Left hindlimb (tissue), 1 donor: Measurements from ENCODE around the gene CCDC126.
"Not testable (repeated sequence)": the region's sequence is repeated elsewhere in the genome, so short reads cannot be mapped to it uniquely, and the experiment has no call there.

Source experiments
- DNase-seq: peaks from one replicate; pipeline ENCODE4 v3.0.0-alpha.2; 2018

CCDC126 gene

DNA sequence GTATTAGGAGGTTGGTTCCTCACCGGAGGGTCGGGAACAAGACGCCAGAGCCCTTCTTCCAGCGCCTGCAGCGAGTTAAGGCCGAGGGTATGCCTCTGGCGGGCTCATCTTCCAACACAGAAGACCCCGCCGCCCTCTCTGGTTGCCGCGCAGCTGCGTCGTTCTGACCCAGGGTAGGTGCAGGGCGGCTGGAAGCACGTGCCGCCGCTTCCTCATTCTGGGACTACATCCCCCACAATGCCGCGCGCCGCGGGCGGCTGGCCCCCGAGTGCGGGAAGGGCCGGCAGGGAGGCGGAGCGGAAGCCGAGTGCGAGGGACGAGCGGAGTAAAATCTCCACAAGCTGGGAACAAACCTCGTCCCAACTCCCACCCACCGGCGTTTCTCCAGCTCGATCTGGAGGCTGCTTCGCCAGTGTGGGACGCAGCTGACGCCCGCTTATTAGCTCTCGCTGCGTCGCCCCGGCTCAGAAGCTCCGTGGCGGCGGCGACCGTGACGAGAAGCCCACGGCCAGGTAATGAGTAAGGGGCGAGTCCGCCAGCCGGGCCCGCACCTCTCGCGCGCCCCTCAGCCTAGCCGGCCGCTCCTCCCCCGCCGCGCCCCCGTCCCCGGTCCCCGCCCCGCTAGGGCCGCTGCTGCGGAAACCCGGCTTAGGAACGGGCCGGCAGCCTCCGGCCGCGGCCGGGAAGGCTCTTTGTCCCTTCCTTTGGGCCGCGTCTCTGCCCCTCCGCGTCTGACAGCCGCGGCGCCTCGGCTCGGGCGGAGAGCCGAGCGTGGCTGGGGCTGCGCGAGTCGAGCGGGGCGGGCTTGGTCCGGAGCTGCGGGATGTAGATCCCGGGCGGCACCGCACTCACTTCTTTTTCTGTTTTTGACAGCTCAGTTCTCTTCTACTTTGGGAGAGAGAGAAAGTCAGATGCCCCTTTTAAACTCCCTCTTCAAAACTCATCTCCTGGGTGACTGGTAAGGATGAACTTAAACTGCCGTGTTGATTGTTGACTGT, at the start of gene CCDC126:
Gene CCDC126, plus strand, starts transcription at position 289 of the 998 bp plus-strand sequence. CDS start 13,934 bp downstream, outside the sequence.
- peak; percentile 95 for DNase-seq

- DNase-seq, result no peak
Measured at GRCh38 chr7:23547662-23548061, 49.5 kb upstream of the CCDC126 start.

DNA sequence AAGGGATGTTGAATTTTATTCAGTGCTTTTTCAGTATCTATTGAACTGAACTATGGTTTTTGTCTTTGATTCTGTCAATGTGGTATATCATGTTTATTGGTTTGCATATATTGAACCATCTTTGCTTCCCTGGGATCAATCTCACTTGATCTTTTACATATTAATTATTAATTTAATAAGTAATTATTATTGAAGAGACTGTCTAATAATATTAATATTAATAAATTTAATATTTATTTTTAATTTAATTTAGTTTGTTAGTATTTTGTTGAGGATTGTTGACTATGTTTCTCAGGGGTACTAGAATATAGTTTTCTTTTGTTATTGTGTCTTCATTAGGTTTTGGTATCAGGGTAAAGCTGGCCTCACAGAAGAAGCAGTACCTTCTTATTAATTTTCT, 38.9 kb upstream of the CCDC126 start:
- no peak for DNase-seq

DNA sequence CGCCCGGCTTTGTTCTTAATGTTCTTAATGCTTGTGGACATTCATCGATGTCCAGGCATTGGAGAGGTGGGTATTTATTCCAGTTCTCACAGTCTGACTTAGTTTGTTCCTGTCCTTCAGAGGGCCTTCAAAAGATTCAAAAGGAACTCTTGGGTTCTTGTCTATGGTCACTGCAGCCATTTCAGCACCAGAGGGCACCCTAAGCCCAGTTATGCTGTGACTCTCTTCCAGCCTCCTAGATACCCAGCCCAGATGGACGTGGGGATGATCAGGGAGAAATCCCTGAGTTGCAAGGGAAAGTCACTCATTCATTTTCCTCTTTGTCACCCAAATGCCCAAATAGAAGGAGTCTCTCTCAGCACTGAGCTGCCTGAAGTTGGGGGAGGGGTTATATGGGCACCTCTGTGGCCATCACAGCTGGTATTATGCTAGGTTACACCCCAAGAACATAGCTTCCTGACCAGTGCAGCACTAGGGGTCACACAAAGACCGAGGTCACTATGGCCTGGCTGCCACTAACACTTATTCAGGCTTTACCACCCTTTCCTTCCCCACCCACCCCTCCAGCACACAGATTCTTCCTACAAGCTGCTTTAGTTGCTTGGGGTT, 26.5 kb upstream of the CCDC126 start:
- peak; percentile 80 for DNase-seq

DNA sequence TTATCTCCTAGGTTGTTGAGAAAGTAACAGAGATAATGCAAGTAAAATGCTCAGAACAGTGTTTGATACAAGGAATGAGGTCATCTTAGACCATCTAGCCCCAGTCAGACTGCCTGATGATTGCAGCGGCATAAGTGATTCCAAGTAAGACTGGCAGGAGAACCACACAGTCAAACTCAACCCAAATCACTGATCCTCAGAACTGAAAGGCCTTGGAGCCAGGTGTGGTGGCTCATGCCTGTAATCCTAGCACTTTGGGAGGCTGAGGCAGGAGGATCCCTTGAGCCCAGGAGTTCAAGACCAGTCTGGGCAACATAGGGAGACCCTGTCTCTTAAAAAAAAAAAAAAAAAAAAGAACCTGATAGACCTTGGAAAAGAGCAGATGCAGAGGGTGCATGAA, 15.2 kb upstream of the CCDC126 start:
- not testable (repeated sequence) for DNase-seq

- DNase-seq, result not testable (repeated sequence)
Measured at GRCh38 chr7:23585304-23585703, 11.9 kb upstream of the CCDC126 start.

- DNase-seq, result no peak
Measured at GRCh38 chr7:23586159-23586558, 11.0 kb upstream of the CCDC126 start.

- DNase-seq, result no peak
Measured at GRCh38 chr7:23590529-23590928, 6.7 kb upstream of the CCDC126 start.

DNA sequence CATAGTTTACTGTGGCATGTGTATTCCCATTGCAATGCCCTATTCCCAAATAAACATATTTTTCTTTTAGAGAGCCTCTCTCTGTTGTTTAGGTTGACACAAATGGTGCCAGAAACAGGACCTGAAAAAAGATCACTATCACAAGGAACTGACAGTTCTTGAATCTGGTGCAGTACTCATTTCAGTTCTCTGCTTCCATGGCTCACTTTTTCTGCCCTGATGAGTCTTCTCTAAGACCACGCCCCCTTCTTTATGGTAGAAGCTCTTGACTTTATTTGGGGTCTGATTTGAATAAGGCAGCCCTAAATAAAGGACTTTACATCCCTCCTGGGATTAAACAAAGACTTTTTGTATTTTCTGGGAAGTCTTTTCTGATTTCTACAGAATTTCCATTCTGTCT, 3.5 kb upstream of the CCDC126 start:
- DNase-seq, result no peak

DNA sequence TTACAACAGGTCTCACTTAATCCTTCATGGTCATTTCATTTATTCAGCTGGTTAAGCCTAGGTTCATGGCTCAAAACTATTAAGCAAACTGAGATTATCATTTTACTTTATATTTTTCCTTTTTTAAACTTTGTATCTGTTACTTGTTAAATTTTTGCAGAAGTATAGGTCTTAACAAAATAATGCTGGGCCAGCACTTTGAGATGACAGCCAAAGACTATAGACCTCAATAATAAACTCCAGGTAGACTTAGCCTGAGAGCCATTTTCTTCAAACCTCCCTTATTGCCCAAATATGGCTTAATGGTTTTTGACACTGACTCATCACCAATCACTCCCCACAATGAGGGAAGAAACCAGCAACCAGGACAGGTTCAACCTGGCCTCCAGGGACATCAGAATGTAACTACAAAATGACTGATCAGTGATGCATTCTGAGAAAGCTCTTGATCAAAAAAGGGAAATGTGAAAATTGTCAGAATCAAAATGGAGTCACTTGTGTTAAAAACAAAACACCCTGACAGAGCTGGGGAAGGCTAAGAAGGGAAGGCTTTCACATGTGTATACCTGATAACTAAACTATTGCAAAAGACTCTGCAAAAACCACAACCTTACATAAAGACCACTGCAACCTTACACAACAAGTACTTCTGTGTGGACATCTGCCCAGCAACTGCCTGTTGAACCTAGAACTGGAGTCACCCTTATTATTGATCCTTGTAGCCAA, 2.1 kb upstream of the CCDC126 start:
- DNase-seq, result no peak

DNA sequence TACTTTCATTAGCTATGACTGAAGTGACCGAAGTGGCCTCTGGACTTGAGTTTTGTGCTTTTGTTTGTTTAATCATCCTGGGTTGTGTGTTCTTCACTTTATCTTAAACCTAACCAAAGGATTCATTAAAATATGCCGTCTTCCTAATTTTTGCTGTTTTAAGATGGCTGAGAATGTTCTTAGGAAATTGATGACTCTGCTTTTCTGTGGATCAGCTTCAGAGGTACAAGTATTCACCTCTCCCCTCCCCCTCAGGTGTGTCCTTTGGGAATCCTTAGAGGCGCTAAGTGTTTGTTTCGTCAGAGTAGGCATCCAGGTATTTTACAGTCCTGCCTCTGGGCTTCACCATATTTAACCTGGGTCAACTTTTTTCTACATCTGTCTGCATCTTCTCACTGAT, 1.1 kb downstream of the CCDC126 start:
- no peak for DNase-seq

DNA sequence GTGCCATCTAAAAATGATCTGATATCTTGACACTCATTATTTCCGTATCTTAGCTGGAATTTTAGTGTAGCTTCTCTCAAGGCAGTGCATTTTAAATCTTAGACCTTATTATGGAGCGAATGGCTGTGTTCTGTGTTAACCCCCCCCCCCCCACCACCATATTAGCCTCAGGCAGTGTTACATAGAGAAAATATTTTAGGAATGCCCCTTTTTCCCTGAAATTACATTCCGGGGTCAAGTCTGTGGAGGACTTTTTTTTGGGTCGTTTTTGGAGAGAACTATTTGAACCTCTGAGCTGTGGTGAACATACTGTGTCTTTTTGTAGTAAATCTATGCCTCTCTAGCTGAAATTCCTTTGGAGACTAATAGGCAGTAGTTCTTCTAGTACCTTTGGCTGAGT, 3.1 kb downstream of the CCDC126 start:
- no peak for DNase-seq

GRCh38 chr7:23603632-23604295, 6.6 kb downstream of the CCDC126 start:
- no peak for DNase-seq

GRCh38 chr7:23604296-23604640, 7.1 kb downstream of the CCDC126 start:
- no peak for DNase-seq

DNA sequence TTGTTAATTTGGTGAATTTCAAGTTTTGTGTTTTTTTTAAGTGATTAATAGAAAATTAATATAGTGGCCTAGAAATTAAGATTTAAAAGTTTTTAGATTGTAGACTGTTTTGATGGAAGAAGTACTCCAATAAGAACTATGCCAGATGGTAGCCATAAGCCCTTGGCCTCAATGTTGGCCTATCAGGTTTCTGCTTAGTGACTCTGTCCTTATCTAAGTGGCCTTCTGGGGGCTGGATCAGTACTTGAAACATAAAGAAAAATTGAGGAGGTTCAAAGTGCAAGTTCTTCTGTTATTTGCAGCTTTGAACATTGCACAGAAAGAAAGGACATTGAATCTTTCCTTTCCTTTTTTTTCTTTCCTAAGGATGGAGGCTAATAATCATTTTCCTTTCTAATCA, 9.9 kb downstream of the CCDC126 start:
- no peak for DNase-seq

- no peak for DNase-seq
Measured at GRCh38 chr7:23607866-23608265, 10.7 kb downstream of the CCDC126 start.

DNA sequence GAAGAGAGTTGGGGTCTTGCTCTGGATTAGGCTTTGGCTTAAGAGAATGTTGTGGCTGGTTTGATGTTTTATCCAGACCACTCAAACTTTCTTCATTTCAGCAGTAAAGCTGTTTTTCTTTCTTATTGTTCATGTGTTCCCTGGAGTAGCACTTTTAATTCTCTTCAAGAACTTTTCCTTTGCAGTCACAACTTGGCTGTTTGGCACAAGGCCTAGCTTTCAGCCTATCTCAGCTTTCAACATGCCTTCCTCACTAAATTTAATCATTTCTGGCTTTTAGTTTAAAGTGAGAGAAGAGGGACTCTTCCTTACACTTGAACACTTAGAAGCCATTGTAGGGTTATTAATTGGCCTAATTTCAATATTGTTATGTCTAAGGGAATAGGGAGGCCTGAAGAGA, 18.1 kb downstream of the CCDC126 start:
- DNase-seq, result no peak

DNA sequence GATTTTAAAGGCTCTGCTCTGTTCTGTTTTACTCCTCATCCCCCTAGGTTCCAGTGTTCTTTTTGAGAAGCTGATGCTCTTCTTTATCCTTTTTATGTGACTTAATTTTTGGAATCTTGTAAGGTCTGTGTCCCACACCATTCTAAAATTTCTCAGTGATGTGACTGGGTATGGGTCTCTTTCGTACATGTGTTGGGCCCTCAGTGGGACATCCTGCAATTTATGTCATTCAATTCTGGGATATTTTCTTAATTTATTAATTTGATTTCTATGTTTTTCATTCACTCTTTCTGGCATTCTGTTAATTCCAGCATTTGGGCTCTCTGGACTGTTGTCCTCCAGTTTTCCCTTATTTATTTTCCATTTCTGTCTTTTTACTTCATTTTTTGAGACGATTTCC, 19.4 kb downstream of the CCDC126 start:
- DNase-seq, result no peak

- no peak for DNase-seq
Measured at GRCh38 chr7:23617482-23617881, 20.3 kb downstream of the CCDC126 start.

DNA sequence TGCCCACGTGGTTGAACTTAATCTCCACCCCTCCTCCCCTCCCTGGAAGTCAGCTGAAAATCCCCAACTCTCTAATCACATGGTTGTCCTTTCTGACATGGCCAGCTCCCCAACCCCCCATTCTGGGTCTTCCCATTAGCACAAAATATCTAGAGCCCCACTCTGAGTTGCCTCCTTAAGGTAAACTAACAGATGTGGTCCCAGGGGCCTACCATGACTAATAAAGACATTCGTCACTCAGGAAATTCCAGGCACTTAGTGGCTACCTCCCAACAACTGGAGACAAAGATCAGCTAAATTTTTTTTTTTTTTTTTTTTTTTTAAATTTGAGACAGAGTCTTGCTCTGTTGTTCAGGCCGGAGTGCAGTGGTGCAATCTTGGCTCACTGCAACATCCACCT, 21.1 kb downstream of the CCDC126 start:
- DNase-seq, result no peak

DNA sequence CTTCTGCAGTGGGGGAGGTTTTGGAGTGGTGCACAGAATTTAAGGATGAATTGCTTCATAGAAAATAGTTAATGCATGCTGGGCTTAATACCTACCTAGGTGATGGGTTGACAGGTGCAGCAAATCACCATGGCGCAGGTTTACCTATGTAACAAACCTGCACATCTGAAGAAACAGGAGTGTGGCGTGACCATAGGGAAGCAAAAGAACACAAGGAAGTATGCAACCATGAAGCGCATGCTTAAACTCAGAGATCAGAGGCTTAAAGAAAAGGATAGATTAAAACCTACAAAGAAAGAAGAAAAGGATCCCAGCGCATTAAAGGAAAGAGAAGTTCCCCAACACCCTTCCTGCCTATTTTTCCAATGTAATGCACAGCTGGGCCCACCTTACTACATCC, 22.0 kb downstream of the CCDC126 start:
- no peak for DNase-seq

- no peak for DNase-seq
Measured at GRCh38 chr7:23622506-23622925, 25.3 kb downstream of the CCDC126 start.

DNA sequence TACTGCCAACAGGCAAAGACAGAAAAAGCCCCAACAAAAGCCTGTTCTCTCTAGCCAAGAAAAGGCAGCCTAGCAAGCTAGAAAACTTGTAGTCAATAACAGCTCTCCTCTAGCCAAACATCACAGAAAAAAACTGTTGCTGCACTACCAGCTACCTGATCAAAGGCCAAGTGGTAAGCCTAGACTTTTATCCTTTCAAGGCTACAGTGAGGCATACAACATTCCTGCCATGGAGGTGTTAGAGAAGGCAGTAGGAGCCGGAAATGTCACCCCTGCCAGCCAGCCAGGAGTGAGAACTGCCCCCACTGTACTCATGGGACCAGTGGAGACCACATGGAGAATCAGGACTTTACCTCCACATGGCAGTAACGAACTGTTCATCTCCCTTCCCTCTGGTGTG, 31.2 kb downstream of the CCDC126 start:
- DNase-seq, result no peak
